GM19372 (cell line): Measurements from ENCODE around the gene UGT1A5.
"Not testable (repeated sequence)": the region's sequence is repeated elsewhere in the genome, so short reads cannot be mapped to it uniquely, and the experiment has no call there.

Source experiments
- ATAC-seq: cut with Tn5 transposase; IDR thresholded peaks from one replicate; pipeline ENCODE4 v1.9.1; 2021; ENCODE audit warnings: mild to moderate bottlenecking, low read depth, moderate library complexity; ENCODE audit not compliant: unreplicated experiment

The UGT1A5 gene

GRCh38 chr2:233692648-233693047, 20.1 kb upstream of the UGT1A5 start, which contains the start of gene UGT1A6:
UGT1A6 (plus strand) TSS chr2:233692890; CDS start chr2:233693005, 115 bp downstream.
- no peak for ATAC-seq

GRCh38 chr2:233693963-233694362, 18.7 kb upstream of the UGT1A5 start:
- ATAC-seq = no peak

DNA sequence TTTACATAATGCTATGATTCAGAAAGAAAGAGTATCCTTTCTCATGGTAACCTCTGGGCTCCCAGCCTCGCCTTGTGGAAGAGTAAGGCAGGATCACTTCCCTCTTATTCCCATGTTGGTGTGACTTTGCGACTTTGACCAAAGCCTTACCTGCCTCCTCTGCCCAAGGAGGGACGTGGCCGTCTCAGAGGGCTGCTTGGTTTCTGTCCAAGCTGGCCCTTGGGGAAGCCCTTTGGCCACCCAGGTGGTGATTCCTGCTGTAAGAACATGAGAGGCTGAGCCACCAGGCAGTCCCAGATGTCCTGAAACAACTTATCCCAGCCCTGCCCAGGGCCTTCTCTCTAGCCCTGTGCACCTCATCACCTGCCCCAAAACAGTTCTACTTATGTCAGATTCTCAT, 14.0 kb upstream of the UGT1A5 start:
- ATAC-seq = no peak

DNA sequence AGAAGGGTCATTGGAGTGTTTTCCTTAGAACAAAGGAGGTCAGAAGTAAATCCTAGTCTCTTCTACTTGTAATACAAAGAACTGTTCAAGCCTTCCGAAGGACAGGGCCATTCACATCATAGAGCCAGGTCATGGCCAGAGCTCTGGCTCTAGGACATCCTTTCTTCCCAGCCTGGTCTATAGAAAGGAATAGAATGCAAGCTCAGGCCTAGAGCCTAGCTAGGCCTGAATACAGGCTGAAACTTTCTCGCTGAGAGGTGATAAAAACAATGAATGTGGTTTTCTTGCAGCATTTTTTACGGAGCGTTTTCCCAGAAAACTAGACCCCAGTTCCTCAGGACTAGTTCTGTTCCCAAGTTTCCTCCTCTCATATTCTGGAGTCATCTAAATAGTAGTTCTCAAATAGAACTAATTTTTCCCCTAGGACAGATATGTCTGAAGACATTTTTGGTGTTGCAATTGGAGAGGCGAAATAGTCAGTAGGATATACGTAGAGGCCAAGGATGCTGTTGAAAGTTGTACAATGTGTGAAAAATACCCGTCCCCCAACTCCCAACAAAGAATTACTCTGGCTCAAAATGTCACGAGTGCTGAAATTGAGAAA, 13.2 kb upstream of the UGT1A5 start:
- no peak for ATAC-seq

DNA sequence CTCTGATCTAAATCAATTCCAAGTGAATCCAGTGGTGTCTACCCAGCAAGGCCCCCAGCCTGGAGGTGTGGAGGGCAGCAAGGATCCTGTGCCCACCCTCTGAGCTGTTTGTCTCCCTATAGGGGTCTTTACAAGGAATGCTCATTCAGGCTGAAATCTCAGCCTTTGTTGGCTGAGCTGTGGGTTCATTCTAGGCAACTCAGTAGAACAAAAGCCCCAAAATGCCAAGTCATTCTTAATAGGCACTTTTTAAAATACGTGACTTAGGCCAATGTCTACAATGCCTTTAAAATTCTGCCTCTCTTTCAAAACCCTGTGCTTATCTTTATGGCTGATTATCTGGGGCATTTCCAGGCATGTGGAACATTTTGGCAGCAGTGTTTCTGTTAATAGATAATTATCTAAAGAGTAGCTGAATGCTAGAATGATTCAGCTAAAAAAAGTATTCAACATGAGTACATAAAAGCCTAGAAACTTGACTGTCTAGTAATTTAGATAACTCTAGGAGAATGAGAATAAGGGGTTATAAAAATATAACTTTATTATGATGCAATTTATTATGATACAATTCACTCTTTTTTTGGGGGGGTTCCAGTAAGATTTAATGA, 12.6 kb upstream of the UGT1A5 start:
- no peak for ATAC-seq

- not testable (repeated sequence) for ATAC-seq
These were observed 11.9 kb upstream of the UGT1A5 start for GRCh38 chr2:233700842-233701241.

- no peak for ATAC-seq
These were observed 10.5 kb upstream of the UGT1A5 start for GRCh38 chr2:233702238-233702637.

GRCh38 chr2:233705911-233706506, 6.7 kb upstream of the UGT1A5 start:
- no peak for ATAC-seq

DNA sequence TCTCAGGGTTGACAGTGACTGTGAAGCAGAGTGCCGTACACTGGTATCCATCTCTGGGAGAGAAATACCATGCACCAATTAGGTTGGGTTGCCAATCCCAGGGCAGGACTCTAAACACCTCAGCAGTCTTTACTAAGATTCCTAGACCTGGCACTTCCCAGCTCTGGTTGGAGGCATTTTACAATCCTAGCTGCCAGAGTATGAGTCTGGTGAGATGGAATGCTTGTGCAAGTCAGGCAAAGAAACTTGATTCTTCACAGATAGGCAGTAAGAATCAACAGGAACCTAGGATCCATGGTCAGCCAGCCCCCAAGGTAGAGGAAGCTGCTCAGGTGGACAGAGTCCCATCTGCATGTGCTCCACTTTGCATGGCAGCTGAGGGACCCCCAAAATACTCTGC, 6.0 kb upstream of the UGT1A5 start:
- ATAC-seq = no peak

GRCh38 chr2:233707940-233708644, 4.6 kb upstream of the UGT1A5 start:
- no peak for ATAC-seq

DNA sequence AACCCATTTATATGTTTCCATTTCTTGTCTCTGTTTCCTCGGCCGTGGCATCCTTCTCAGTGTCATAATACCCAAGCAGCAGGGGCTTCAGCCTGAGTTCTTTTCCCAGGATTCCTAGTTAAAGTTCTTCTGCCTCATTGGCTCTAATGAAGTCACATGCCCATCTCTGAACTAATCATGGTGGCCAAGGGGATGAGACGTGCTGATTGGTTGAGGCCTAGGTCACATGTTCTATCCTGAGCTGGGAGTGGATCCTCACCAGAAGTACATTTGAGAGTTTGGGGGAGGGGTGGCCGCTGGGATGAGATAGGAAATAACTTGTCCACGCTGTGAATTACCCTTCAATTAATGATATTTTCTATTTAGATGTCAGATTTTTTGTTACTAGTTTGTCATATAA, 3.8 kb upstream of the UGT1A5 start:
- no peak for ATAC-seq

DNA sequence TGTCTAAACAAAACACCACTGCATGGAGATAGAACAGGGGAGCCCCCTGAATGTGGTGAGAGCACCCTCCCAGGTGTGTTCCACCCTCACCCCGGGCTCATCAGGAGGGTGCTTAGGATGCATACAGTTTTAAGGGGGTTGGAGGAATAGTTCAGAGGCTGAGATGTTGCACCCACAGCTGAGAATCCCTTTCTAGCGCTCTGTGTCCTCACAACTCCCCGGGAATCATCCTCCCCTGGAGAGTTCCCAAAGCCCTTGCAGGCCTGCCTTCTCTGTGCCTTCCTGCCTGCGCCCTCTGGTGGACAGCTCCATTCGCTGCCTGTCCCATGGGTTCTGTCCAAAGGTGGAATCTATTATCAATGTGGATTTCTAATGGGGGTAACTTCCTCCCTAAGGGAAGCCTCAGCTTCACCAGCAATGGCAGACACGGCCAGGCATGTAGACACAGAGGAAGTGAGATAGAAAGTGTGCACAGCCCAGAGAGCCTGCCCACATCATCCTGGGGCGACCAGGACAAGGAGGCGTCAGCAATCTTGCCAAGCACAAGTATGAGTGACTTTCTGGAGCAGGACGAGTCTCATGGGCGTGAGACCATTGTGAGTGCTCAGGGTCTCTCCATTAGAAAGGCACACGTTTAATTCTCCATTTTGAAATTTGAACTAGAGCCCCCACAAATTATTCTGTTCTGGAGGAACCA, 1.2 kb upstream of the UGT1A5 start:
- ATAC-seq = no peak

- ATAC-seq = no peak
These were observed 532 bp downstream of the UGT1A5 start for GRCh38 chr2:233713262-233713615.

DNA sequence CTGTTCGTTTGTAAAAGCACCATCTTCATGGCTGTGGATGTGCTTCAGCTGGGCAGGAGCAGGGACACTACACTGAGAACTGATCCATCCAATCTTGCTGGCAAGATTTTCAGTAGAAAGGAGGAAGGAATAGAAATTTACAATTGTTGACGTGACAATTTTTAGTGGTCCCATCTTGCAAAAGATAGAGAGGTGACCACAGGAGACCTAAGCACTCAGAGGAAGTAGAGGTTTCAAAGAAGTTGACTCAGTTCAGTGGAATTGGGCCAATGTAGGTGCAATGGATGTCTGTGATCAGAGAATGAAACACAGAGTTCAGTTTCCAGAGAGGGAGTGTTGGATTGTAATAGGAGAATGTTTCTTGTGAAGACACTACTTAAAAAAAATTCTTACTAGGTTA, 1.4 kb downstream of the UGT1A5 start:
- no peak for ATAC-seq

- ATAC-seq = no peak
These were observed 5.8 kb downstream of the UGT1A5 start, which contains the start of gene UGT1A4 for GRCh38 chr2:233718552-233718951. UGT1A4 (plus strand) TSS chr2:233718736; CDS start chr2:233718821, 85 bp downstream.

- ATAC-seq = no peak
These were observed 16.1 kb downstream of the UGT1A5 start, which contains the start of gene UGT1A3 for GRCh38 chr2:233728723-233729301. UGT1A3 (plus strand) TSS chr2:233729042; CDS start chr2:233729127, 85 bp downstream.

DNA sequence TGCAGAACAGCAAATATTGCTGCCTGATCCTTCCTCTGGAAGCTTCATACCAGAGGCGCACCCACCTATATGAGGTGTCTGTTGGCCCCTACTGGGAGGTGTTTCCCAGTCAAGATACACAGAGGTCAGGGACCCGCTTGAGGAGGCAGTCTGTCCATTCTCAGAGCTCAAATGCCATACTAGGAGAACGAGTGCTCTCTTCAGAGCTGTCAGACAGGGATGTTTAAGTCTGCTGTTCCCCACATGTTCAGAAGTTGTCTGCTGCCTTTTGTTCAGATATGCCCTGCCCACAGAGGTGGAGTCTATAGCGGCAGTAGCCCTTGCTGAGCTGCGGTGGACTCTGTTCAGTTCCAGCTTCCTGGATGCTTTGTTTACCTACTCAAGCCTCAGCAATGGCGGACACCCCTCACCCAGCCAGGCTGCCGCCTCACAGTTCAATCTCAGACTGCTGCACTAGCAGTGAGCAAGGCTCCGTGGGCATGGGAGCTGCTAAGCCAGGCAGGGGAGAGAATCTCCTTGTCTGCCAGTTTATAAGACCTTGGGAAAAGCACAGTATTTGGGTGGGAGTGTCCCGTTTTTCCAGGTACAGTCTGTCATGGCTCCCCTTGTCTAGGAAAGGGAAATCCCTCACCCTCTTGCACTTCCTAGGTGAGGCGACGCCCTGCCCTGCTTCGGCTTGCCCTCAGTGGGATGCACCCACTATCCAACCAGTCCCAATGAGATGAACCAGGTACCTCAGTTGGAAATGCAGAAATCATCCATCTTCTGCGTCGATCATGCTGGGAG, 24.4 kb downstream of the UGT1A5 start:
- not testable (repeated sequence) for ATAC-seq

DNA sequence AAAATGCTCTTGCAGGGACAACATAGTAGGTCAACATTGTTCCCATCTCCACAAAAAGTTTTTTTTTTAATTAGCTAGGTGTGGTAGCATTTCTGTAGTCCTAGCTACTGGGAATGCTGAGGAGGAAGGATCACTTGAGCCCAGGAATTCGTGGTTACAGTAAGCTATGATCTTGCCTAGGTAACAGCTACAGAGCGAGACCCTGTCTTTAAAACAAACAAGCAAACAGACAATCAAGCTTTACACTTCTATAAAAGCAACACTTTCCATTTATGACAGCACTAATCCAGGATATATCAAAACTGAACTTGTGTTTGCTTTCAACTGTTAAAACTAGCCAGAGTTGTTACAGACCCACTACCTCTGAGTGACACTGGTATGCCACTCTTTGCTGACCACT, 28.2 kb downstream of the UGT1A5 start:
- no peak for ATAC-seq

- no peak for ATAC-seq
These were observed 31.0 kb downstream of the UGT1A5 start for GRCh38 chr2:233743464-233744259.
